Astrocyte of the hippocampus (primary cell): ENCODE measurements around the gene LHX2.

ENCODE experiments used
- DNase-seq: peaks from one replicate; pipeline ENCODE4 v3.0.0; 2011; ENCODE audit warnings: low read depth, low spot score

Gene LHX2

DNA sequence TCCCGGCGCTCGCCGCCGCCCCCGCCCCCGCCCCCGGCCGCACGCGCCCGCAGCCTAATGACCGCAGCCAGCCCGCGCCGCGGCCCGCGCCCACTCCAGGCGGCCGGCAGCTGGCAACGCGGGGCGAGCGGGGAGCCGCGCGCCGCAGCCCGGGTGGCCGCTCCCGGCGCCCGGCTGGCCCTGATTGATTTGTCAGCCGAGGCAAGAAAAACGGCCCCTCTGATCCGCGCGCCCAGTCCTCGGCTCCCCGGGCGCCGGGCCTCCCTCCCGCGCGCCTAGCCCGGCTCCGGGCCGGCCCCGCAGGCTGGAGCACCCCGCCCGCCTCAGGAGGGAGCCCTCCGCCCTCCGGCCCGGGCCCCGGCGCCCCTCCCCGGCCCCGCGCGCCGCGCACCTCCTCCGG lies 11.9 kb upstream of the LHX2 start:
- peak; percentile 43 for DNase-seq

DNA sequence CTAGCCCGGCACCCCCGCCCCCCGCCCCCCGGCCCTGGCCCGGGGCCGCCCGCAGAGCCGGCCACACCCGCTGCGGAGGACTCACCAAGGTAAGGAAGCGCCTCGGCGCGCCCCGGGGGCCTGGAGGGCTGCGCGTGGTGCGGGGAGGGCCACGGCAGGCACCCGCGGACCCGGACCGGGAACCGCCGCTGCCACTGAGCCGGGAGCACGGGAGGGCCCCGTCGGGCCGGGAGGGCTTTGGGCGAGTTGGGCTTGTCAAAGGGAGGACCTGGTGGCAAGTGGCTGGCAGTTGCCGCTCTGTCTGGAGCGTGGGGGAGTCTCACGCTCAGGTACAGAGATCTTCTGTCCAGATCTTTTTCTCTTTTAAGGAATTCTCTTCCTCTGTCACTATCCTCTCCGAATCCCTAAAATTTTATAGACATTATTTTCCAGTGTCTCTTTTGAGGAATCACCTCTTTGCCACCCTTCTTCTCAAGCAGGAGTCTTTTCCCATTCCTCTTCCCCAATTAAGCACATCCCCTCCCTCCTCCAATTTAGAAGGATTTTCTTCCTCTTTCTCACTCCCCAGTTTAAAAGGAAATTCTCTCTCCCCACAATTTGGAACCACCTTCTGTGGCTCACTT lies 11.3 kb upstream of the LHX2 start:
- peak; percentile 42 for DNase-seq

DNA sequence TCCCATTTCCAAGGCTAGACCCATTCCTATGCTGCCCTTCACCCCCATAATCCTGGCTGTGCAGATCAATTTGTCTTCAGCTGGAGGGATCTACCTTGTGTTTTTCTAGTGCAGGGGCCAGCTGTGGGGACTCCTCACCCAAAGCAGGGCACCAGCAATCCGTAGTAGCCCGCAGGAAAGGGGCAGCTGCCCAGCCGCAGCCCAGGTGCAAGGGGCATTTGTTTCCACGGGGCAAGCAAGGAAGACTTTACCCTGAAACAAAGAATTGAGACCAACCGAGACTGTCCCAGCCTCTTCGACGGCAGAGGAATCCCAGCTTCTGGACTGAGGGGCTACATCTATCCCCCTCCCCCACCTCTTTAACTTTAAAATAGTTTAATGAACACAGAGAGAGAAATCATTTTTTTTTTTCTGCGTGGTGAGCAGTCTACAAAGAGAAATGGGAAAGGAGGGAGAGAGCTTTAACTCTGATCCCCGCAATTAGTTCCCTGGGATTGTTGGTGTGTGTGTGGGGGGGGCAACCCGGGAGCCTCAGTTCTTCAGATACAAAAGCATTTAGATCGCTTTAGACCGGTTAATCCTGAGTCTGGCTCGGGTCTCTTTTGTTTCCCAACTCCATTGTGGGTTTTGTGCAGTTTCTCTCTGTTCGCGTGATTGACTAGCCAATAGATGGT lies 10.6 kb upstream of the LHX2 start:
- peak; percentile 34 for DNase-seq

DNA sequence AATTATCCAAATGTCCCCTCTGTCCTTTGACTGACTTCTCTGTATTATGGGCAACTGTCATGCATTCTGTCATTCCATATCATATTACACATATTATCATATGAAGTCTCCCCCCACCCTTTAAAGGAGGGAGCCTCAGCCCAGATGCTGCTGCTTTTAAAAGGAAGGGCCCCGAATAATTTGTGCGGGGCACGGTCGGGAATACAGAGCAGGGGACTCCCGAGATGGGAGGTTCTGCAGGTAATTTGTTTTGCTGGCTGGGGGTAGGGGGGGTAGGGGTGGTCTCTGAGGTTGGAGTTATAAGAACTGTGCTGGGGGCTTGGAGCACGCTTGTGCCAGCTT lies 10.1 kb upstream of the LHX2 start:
- DNase-seq: peak; percentile 15

DNA sequence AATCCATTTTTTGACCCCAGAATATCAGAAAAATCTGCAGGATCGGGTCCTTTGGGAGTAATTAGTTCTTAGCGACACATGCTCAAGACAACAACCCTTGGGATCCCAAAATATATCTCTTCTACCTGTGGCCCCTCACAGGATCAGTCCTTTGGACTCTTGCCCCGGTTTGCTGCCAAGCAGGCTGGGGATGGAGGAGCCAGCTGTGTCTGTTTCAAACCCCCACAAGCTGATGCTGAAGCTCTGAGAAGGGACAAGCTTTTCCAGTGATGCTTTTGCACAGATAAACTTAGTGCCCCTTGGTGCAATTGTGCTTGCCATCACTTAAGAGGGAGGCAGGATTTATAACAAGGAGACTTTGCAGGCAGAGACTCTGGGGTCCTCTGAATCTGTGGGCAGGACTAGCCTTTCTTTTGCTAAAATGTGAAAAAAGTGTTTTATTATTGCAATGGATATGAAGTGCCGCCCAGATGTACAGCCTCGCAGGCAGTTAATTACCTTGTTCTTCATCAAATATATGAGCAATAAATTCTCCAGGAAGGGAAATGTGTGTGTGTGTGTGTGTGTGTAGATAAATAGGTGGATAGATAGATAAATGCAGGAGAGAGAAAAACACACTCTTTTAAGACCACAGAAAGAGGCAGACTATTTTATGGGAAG lies 9.6 kb upstream of the LHX2 start:
- DNase-seq: no peak

DNA sequence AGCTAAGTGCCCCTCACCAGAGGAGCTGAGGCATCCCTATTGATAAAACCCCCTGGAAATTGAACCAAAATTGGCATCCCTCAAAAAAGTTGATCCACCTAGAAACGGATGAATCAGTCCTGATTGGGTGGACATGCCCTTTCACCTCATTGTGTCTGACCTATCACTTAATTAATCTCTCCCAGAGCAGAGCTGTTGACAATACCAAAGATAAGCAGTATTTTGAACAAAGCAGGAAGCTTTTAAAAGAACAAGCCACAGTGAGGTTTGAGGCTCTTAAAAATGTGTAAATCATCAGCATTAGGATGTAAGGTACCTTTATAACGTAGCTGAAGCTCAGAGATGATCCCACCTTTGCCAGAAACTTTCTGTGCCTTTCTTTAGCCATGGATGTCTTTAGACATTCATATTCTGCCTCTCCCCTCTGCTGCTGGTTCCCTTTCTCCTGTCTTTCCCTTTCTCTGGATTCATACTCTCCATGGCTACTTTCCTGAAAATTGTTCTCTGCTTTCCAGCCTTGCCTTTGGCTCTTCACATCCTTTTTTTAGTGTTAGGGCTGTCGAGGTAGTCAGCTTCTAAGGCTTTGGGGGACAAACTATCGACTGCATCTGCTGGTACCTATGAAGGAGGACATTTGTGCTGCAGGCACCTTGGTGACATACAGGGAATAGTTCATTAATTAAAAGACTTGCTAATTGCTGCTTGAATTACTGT lies 7.8 kb upstream of the LHX2 start:
- DNase-seq: peak; percentile 15

DNA sequence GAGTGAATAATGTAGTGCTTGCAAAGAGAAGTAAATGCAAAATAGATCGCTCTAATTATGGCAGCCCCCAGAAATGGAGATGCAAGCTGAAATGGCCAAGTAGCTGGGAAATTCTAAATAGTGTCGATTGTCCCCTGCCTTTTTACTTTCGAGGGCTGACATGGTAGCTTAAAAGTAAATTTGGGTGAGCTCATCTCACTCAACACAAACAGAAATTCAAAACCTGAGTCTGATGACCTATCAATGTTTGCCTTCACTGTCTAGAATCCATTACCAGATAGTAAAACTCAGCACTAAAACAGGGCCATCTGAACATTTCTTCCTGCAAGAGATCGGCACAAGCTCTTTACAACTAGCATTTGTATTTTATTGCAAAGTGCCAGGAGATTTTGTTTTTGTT lies 7.0 kb upstream of the LHX2 start:
- DNase-seq: no peak

DNA sequence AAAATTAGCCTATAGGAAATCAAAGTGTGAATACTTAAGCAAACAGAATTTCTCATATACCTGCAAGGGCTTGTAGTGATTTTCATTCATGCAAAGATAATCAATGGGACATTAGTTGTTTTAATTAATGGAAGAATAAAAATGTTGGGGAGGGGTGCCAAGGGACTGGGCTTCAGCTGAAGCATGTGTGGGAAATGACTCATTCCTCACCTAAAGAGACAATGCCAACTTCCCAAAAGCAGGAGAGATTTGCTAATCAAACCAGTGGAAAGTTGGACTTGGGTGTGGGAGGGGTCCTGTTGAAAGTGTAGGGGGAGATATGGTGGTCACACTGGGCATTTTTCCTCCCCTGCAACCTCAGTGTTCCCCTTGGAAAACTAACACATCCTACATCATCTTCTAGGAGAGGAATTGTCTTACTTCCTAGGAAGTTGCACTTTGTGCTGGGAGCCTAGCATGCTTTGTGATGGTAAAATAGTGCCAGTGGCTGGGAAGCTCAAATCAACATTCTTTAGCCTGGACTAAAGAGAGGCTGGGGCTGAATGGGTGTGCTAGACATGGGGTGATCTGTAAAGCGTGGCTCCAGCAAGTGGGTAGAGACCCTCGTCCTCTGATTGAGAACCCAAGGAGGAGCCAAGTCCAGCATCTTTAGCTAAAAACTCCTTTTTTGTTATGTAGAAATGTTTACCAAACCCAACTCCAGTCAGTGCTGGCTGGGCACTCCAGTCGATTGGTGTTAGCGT lies 6.4 kb upstream of the LHX2 start:
- DNase-seq: peak; percentile 35

DNA sequence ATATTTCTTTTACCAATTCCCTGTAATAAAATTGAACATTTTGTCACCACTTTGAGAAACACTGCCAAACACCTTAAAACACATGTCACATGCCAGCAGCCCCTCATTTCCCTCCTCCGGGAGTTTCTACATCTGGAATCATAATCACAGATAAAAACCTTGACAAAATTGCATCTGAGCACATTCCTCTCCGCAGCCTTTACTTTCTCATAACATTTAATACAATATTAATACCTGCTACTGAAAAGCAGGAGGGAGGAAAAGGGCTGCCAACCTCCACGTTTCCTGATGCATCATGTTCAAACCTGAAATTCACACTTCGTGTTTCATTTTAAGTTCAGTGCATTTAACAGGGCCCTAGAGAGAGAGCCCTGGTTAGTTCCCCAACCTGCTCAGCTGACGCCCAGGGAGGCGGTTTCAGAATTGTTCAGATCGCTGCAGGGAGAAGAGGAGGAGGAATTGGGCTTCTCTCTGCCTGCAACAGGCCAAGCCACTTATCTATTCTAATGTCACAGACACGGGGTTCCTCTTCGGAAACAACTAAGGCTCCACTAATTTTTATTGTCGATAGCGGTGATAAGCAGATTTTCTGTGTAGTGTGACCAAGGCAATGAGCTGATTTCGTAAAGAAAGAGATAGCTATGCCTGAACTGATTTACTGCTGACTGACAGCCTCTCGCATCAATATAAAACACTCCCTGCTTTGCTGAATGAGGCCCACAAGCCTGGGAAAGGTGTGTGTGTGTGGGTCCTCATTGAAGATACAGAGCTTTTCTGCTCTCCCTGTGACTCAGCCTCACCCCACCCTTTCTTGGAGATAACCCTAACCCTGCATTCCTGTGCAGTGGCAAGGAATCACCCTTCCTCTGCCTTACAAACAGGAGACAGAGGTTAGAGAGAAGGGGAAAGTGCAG lies 4.9 kb upstream of the LHX2 start:
- peak; percentile 44 for DNase-seq

DNA sequence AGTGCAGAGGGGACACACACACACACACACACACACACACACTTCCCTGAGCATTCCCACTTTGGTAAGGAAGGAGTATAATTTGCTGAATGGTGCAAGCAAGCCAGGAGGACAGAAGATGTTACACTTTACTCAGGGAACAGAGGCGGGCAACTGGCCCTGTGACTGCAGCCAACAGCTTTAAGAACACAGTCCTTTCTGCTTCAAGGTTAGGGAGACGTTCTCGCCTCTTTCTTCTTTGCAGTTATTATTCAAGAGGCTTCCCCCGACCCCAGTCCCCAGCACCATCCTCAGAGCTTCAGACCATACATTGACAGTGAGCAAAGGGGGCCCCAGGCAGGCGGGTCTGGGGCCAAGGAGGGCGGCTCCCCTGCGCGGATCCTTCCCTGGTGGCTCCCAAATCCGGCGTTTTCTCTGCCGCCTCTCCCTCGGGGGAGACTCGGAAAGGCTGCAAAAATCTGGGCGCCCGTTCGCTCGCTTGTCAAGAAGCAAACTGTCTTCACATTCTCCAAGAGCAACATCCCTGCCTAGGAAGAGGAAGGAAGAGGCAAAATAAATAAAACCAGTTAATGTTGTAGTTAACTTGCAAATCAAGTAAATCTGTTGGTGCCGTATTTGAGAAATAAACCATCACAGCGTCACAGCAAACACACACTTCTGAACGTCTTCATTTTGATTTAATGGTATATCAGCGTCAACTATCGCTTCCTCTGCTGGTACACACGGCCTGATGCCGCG lies 3.8 kb upstream of the LHX2 start:
- peak; percentile 45 for DNase-seq

DNA sequence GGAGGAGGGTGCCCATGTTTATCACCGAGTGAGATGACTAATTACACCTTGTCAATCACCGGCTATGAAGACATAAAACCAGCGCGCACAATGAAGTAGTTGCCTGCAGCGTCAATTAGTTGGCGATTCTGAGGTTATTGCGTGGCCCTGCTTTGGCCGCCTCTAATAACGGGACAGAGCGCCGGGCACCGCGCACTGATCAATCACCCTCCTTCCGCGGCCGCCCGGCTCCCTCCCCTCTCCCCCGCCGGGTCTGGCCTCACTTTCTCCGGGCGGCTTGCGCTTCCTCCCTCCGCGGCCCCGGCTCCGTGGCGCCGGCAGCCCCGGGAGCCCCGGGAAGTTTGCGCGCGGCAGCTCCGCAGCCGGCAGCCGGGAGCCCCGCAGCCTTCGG lies 3.3 kb upstream of the LHX2 start:
- peak; percentile 65 for DNase-seq

DNA sequence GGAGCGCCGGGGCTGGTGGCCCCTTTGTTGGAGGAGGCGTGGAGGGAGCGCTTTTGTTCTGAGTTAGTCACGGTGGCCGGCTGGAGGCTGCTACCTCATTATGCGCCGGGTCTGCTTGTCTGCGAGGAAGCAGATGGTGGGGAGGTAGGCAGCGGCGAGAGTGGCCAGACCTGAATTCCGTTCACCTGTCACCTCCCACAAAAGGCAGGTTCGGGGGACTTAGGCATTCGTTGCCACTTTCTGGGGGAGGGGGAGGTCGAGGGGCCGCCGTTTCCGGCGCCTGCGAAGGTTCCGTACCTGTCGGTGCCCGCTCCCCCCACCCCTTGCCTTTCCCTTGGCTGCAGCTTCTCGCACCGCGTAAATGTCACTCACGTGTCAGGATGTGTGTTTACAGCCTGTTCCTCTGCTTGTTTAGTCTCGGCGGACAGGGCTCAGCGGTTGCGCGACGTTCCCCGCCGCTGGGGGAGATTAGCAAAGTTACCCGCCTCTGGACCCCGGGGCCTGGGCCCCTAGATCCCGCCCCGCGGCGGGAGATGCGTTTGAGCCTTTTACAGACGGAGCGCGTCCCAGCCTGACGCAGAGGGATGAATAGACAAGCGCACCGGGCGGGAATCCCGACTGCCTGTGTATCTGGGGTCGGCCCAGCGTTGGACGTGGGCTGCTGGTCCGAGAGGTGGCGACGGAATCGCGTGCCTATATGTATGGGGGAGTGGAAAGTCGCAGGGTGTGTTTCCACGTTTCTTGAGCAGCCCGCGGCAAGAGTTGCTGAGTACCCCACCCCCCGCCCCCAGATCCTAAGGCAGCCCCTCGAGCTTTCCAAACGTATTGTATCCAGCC lies 2.7 kb upstream of the LHX2 start:
- DNase-seq: peak; percentile 49

DNA sequence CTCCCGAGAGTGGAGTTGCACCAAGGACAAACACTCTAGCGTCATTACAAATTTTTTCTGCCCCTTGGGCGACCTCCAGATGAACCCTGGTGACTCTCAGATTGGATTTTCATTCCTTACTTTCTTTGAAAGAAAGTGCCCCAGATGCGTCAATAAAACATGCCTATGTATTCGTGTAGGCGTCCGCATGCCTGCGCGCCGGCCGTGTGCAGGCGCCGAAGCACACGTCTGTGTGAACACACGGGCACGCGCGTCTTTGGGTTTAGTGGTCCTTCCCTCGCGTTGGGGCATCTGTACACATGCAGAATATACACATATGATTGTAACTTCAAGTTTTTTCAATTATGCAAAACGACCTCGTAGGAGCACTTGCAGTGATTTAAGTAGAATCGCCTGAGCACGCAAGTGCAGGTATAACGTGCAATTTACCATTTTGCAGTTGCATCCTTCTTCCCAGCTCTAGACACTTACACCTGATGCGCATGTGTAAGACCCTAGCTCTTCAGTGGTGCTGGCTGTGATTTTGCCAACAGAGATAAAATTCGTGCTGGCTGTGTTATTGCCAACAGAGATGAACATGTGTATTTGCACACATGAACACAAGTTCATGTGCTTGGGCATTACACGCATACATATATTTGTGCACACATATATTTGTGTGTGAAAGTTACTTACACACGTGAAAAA lies 1.9 kb upstream of the LHX2 start:
- DNase-seq: peak; percentile 58

DNA sequence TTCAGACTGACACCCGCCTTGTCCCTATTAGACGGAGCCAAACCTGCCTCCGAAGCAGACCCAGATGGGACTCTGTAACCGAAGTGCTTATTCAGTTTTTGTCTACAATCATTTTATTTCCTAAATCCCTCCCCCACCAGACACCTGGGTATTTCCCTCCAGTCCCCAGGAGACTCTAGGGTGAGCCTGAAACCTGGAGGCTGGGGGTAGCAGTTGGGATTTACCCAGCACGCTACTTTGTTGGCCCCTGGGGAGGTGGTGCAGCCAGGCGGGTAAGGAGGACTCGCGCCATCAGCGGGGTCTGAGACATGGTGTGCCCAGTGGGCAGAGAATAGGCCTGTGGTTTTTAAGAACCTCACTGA lies 1.3 kb upstream of the LHX2 start:
- DNase-seq: no peak

DNA sequence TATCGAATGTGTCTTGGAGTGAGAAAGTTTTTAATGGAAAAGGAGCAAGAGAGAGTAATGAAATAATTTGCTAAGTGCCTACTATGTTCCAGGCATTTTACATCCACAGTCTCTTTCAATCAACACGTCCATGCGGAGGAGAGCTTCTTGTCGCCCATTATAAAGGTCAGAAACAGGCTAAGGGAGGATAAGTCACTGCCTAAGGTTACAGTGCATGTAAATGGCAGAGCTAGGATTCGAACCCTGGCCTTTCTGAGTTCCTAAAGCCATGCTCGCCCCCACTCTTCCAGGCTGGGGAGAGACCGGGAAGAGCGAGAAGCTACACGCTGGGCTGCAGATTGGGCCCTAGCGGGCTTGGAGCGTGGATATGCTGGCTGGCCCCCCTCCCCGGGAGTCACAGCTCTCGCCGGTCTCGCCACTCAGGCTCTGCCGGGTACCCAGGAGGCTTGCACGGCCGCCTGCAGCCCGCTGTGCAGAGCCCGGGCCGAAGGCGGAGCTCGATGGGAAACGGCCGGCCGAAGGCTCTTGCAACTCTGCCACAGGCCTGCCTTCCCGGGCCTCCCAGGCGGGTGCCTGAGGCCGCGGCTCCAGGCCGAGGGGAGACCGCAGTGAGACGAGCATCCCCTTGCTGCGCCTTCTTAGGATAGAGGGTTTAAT lies 775 bp upstream of the LHX2 start:
- DNase-seq: peak; percentile 86

DNA sequence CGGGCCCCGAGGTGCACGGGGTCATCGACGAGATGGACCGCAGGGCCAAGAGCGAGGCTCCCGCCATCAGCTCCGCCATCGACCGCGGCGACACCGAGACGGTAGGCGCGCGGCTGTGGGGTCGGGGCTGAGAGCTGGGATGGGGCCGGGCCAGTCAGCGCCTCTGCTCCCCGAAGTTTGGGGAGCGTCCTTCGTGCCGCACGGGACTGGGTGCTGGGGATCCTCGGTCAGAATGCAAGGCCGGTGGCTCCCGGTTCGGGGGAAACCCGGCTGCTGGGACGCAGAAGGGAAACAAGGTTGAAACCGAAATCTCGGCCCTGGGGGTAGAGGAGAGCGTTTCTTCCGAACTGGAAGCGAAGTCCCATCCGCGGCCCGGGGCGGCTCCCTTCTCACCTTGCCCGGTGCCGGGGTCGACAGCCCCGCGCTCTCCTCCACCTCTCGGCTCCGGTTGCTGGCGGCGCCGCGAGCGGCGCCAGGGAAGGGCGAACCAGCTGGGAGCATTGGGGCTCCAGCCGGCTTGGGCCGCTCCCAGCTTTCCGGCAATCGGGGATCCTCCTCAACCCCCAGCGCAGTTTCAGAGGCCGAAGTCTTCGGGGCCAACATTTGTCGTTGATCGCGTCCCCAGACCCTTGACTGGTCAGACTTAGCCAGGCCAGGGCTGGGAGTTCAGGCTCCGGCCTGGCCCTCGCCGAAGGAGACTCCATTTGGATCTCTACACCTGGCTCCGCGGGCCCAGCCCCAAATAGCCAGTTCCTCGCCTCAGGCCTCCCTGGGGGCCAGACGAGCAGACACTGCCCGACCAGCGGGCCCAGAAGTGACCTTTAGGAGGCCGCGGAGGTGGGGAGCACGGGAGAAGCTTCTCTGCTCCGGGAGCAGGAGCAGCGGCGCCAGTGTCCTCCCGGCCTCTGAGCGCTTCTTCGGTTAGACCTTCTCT lies 1.1 kb downstream of the LHX2 start:
- DNase-seq: peak; percentile 60
